KMS-11 (cell line): ENCODE measurements around the gene CCT3.

ENCODE experiments used
- H2AFZ ChIP-seq: fragments of 200-600 bp; sonication (generic); 2 replicates; pipeline ENCODE4 v1.6.1; 2016; ENCODE audit warnings: antibody characterized with exemption, mixed run types, low read depth
- H3K27ac ChIP-seq: fragments of 200-600 bp; sonication (generic); 2 replicates; pipeline ENCODE4 v1.6.1; 2016; ENCODE audit warnings: mild to moderate bottlenecking, mixed run types
- H3K27me3 ChIP-seq: fragments of 200-600 bp; sonication (generic); 2 replicates; pipeline ENCODE4 v1.6.1; 2017; ENCODE audit warnings: mild to moderate bottlenecking, low read depth, mixed run types, moderate library complexity; ENCODE audit not compliant: insufficient read depth
- H3K36me3 ChIP-seq: fragments of 200-600 bp; sonication (generic); 2 replicates; pipeline ENCODE4 v1.6.1; 2017; ENCODE audit warnings: mild to moderate bottlenecking, mixed run types; ENCODE audit not compliant: insufficient read depth
- H3K4me1 ChIP-seq: fragments of 200-600 bp; sonication (generic); 2 replicates; pipeline ENCODE4 v1.6.1; 2016; ENCODE audit warnings: mild to moderate bottlenecking, low read depth, mixed run types; ENCODE audit not compliant: poor library complexity, severe bottlenecking
- H3K4me2 ChIP-seq: fragments of 200-600 bp; sonication (generic); 2 replicates; pipeline ENCODE4 v1.7.0; 2016; ENCODE audit warnings: mild to moderate bottlenecking, mixed run types
- H3K4me3 ChIP-seq: fragments of 200-600 bp; sonication (generic); IDR thresholded peaks from 2 replicates; pipeline ENCODE4 v1.6.1; 2017; ENCODE audit warnings: low read depth, low read length, mixed read lengths; ENCODE audit not compliant: insufficient read depth
- H3K79me2 ChIP-seq: fragments of 200-600 bp; sonication (generic); 2 replicates; pipeline ENCODE4 v1.6.1; 2016; ENCODE audit warnings: low read depth, mixed run types; ENCODE audit not compliant: insufficient read depth
- H3K9ac ChIP-seq: fragments of 200-600 bp; sonication (generic); 2 replicates; pipeline ENCODE4 v1.6.1; 2016; ENCODE audit warnings: mild to moderate bottlenecking, mixed run types
- H4K20me1 ChIP-seq: fragments of 200-600 bp; sonication (generic); 2 replicates; pipeline ENCODE4 v1.6.1; 2016; ENCODE audit warnings: mild to moderate bottlenecking, mixed run types; ENCODE audit not compliant: insufficient read depth
- CTCF ChIP-seq: fragments of 200-600 bp; sonication (generic); conservative IDR thresholded peaks from 2 replicates; pipeline ENCODE4 v1.6.1; 2017; ENCODE audit warnings: low read depth, mild to moderate bottlenecking, antibody characterized with exemption, low read length, moderate library complexity, mixed read lengths

Gene CCT3

GRCh38 chr1:156276532-156276931, 61.6 kb downstream of the CCT3 start:
- H3K9ac ChIP-seq = no peak overlapping the region
- H3K36me3 ChIP-seq = peaks cover 62% of the 10 kb centered on the region; the same call in 1 of the 2 replicates
- peaks cover 34% of the 10 kb centered on the region for H3K4me1 ChIP-seq
- H4K20me1 ChIP-seq = peaks cover 18% of the 10 kb centered on the region
- no peak for TF ChIP-seq CTCF
- H3K27ac ChIP-seq = no peak overlapping the region
- no peak overlapping the region for H2AFZ ChIP-seq
- H3K4me3 ChIP-seq = no peak overlapping the region
- peaks cover 39% of the 10 kb centered on the region for H3K79me2 ChIP-seq
- H3K4me2 ChIP-seq = no peak overlapping the region
- no peaks in the 10 kb centered on the region for H3K27me3 ChIP-seq

GRCh38 chr1:156270314-156270713, 67.8 kb downstream of the CCT3 start:
- Histone ChIP-seq H2AFZ (no peak overlapping the region), H3K27me3 (no peaks in the 10 kb centered on the region), H3K36me3 (peaks cover 71% of the 10 kb centered on the region), H3K4me2 (no peak overlapping the region), H3K4me3 (no peak overlapping the region), H3K4me1 (peaks cover 8% of the 10 kb centered on the region), H3K9ac (no peak overlapping the region), H3K27ac (no peak overlapping the region), H4K20me1 (no peaks in the 10 kb centered on the region), H3K79me2 (no peaks in the 10 kb centered on the region; the same call in 1 of the 2 replicates)
- TF ChIP-seq CTCF = no peak

- H3K27me3 ChIP-seq = no peaks in the 10 kb centered on the region
- no peak overlapping the region for H3K4me2 ChIP-seq
- peaks cover 8% of the 10 kb centered on the region for H3K4me1 ChIP-seq
- no peak overlapping the region for H3K4me3 ChIP-seq
- no peak overlapping the region for H3K27ac ChIP-seq
- peaks cover 61% of the 10 kb centered on the region for H3K36me3 ChIP-seq
- no peaks in the 10 kb centered on the region for H3K79me2 ChIP-seq
- no peak for TF ChIP-seq CTCF
- H4K20me1 ChIP-seq = no peaks in the 10 kb centered on the region
- no peak overlapping the region for H2AFZ ChIP-seq
- no peak overlapping the region for H3K9ac ChIP-seq
These were observed 69.8 kb downstream of the CCT3 start for GRCh38 chr1:156268336-156268735.

- no peak overlapping the region for H3K9ac ChIP-seq
- no peaks in the 10 kb centered on the region for H3K27me3 ChIP-seq
- no peak overlapping the region for H3K4me2 ChIP-seq
- H3K4me1 ChIP-seq = peaks cover 11% of the 10 kb centered on the region
- TF ChIP-seq CTCF = no peak
- H3K36me3 ChIP-seq = peaks cover 56% of the 10 kb centered on the region
- H4K20me1 ChIP-seq = no peaks in the 10 kb centered on the region
- H3K79me2 ChIP-seq = no peaks in the 10 kb centered on the region
- no peak overlapping the region for H3K4me3 ChIP-seq
- H3K27ac ChIP-seq = no peak overlapping the region
- no peak overlapping the region for H2AFZ ChIP-seq
These were observed 72.0 kb downstream of the CCT3 start for GRCh38 chr1:156266051-156266450.
